Measurements from ENCODE around the gene PFKM. TPM values are rescaled to one million over a fixed set of nuclear protein-coding genes. Genes with fewer than 3 reads are reported as not detected.

The PFKM gene
- total RNA-seq, 1 donor from 2014 or later = 33.9 TPM

DNA sequence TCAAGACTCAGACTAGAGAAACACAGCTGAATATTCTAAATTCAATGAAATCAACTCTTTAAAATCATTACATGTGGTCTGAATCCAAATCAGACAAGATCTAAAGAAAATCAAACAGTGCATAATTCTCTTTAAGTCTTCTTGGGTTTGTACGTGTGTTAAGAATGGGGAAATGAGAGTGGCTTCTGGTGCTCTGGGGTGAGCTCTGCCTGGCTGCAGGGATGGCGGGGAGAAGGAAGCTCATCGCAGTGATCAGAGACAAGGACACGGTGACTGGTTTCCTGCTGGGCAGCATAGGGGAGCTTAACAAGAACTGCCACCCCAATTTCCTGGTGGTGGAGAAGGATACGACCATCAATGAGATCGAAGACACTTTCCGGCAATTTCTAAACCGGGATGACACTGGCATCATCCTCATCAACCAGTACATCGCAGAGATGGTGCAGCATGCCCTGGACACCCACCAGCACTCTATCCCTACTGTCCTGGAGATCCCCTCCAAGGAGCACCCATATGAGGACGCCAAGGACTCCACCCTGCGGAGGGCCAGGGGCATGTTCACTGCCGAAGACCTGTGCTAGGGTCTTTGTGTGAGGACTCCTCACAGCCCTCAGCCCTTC, 34.2 kb upstream of the PFKM start:
- no peaks in the 10 kb centered on the region for H3K27me3 ChIP-seq (ENCODE audit: control insufficient read depth, insufficient read depth, low read length)

DNA sequence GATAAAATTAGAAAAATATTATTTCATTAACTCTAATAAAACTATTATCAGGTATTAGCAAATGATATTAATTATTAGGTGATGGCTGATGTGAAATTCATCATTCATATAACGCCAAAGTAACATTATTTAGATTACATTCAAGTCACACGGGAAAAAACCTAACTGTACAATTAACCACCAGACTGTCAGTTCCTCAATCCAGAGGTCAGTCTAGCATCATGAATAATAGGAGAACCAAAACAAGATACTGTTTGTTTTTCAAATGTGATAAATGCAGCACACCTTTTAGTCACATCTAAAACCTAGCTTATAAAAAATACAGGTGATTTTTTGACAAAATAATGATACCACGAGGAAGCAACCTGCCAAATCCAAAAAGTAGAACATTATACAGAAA, 32.8 kb upstream of the PFKM start:
- no peak for DNase-seq (ENCODE audit: low read depth)

More for the DNA sequence above, 34.2 kb upstream of the PFKM start:
- H3K4me3 ChIP-seq (ENCODE audit: low read depth, low read length) = no peak overlapping the region
- DNase-seq (ENCODE audit: low read depth) = no peak
- TF ChIP-seq, protein P1, sequence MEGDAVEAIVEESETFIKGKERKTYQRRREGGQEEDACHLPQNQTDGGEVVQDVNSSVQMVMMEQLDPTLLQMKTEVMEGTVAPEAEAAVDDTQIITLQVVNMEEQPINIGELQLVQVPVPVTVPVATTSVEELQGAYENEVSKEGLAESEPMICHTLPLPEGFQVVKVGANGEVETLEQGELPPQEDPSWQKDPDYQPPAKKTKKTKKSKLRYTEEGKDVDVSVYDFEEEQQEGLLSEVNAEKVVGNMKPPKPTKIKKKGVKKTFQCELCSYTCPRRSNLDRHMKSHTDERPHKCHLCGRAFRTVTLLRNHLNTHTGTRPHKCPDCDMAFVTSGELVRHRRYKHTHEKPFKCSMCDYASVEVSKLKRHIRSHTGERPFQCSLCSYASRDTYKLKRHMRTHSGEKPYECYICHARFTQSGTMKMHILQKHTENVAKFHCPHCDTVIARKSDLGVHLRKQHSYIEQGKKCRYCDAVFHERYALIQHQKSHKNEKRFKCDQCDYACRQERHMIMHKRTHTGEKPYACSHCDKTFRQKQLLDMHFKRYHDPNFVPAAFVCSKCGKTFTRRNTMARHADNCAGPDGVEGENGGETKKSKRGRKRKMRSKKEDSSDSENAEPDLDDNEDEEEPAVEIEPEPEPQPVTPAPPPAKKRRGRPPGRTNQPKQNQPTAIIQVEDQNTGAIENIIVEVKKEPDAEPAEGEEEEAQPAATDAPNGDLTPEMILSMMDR (IDR thresholded peaks at IDR 0.05; ENCODE audit: insufficient read depth, low read length, poor library complexity, severe bottlenecking) = no peak
- H3K36me3 ChIP-seq (ENCODE audit: control insufficient read depth, insufficient read depth, low read length) = peaks cover 2% of the 10 kb centered on the region

DNA sequence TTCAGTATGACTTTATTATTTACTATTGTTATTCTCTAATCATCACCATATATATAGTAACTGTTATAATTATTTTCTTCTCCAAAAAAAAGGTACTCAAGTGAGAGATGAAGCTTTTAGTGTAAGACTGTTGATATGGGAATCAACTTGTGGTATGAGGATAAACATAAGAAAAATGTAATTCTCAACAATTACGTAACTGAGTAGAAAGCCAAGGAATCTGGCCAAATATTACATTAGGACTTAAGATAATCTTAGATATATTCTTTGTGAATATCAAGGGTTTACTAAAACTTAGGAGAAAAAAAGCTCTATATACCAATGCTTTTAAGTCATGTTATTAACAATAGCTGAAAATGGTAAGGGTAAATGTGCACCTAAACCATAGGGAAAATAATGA, 26.6 kb upstream of the PFKM start:
- TF ChIP-seq, protein P1 (IDR thresholded peaks at IDR 0.05; ENCODE audit: insufficient read depth, low read length, poor library complexity, severe bottlenecking) = no peak
- H3K4me3 ChIP-seq (ENCODE audit: low read depth, low read length) = no peak overlapping the region

More for the DNA sequence above, 32.8 kb upstream of the PFKM start:
- Histone ChIP-seq H3K4me3 (ENCODE audit: low read depth, low read length) (no peak overlapping the region), H3K36me3 (ENCODE audit: control insufficient read depth, insufficient read depth, low read length) (no peaks in the 10 kb centered on the region), H3K27me3 (ENCODE audit: control insufficient read depth, insufficient read depth, low read length) (no peaks in the 10 kb centered on the region)
- TF ChIP-seq, protein P1 (IDR thresholded peaks at IDR 0.05; ENCODE audit: insufficient read depth, low read length, poor library complexity, severe bottlenecking) = no peak

DNA sequence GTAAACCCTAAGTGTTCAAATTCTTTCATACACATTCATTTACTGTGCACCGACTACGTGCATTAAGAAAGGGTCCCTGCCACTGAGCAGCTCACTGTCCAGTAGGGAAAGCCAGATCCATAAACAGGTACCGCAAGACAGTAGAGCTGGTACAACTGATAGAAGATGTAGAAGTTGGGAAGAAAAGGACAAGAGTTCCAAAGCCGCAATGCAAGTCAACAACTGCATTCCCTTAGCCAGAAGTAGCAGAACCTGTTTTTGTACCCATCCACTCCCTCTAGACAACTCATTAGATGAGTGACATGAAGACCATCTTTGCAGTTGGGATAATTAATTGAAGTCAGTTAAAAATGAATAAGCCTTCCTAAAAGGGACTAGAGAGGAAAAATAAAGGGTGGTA, 14.6 kb upstream of the PFKM start:
- Histone ChIP-seq H3K36me3 (ENCODE audit: control insufficient read depth, insufficient read depth, low read length) (no peaks in the 10 kb centered on the region), H3K27me3 (ENCODE audit: control insufficient read depth, insufficient read depth, low read length) (no peaks in the 10 kb centered on the region), H3K4me3 (ENCODE audit: low read depth, low read length) (peak overlapping the region; percentile 92)
- TF ChIP-seq, protein P1 (IDR thresholded peaks at IDR 0.05; ENCODE audit: insufficient read depth, low read length, poor library complexity, severe bottlenecking) = no peak
- DNase-seq (ENCODE audit: low read depth) = no peak

More for the DNA sequence above, 26.6 kb upstream of the PFKM start:
- no peak for DNase-seq (ENCODE audit: low read depth)
- no peaks in the 10 kb centered on the region for H3K36me3 ChIP-seq (ENCODE audit: control insufficient read depth, insufficient read depth, low read length)
- H3K27me3 ChIP-seq (ENCODE audit: control insufficient read depth, insufficient read depth, low read length) = no peaks in the 10 kb centered on the region

DNA sequence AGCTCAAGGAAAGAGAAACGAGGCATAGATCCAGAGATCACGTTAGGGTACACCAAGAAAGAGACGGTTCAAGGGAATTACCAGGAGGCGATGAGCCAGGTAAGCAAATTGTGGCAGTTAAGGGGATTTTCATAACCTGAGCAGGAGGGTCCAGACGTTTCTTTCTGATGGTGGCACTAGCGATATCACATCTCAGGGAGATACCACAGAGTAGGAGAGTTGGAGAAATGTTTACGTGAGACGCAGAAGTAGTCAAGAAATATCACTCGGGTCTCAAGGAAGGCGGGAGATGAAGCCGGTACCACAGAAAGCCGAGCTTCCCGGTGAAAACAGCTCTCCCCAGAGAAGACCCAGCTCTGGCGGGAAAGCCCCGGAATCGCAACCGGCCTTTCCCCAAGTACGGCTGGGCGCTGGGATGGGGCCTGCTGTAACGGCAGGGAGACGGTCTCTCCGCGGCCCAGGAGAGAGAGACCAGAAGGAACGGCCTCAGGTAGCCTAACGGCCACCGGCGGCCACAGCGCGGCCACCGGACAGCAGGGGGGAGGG, 13.8 kb upstream of the PFKM start:
- peak overlapping the region; percentile 92 for H3K4me3 ChIP-seq (ENCODE audit: low read depth, low read length)
- H3K27me3 ChIP-seq (ENCODE audit: control insufficient read depth, insufficient read depth, low read length) = no peaks in the 10 kb centered on the region
- no peaks in the 10 kb centered on the region for H3K36me3 ChIP-seq (ENCODE audit: control insufficient read depth, insufficient read depth, low read length)
- TF ChIP-seq, protein P1 (IDR thresholded peaks at IDR 0.05; ENCODE audit: insufficient read depth, low read length, poor library complexity, severe bottlenecking) = no peak
- no peak for DNase-seq (ENCODE audit: low read depth)
